Activated CD8-positive, alpha-beta memory T cell treated with anti-CD3 and anti-CD28 coated beads for 48 hours (primary cell): ENCODE results near the gene OIT3.
"Not testable (repeated sequence)": the region's sequence is repeated elsewhere in the genome, so short reads cannot be mapped to it uniquely, and the experiment has no call there.

Experiments used
- DNase-seq, 3 experiments: peaks; one replicate each; pipeline ENCODE4 v3.0.0-alpha.2; 2020; ENCODE audit warnings: low read depth in 2 of 3, low spot score in 2 of 3

Gene OIT3

DNA sequence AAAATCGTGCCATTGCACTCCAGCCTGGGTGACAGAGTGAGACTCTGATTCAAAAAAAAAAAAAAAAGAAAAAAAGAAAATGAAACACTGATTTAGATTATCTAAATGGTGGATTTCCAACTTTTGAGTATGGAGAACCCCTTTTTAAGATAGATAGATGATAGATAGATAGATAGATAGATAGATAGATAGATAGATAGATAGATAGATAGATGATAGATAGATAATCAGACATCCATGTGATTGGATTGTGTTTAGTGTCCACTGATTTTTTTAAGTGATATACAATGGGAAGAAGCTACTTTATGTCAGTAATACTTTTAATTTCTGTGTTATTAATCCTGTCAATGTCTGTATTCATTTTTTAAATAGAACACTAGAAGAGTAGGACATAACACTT is 6.0 kb downstream of the OIT3 start:
- DNase-seq, result no peak

DNA sequence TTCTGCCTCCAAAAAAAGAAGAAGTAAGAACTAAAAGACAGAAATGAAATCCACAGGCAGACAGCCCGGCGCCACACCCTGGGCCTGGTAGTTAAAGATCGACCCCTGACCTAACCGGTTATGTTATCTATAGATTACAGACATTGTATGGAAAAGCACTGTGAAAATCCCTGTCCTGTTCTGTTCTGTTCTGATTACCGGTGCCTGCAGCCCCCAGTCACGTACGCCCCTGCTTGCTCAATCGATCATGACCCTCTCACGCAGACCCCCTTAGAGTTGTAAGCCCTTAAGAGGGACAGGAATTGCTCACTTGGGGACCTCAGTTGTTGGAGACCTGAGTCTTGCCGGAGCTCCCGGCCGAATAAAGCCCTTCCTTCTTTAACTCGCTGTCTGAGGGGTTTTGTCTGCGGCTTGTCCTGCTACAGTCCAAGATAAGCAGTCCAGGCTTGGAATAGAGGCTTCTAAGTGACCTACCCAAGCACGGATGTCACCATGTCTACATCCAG is 10.5 kb downstream of the OIT3 start:
- DNase-seq, result not testable (repeated sequence)

DNA sequence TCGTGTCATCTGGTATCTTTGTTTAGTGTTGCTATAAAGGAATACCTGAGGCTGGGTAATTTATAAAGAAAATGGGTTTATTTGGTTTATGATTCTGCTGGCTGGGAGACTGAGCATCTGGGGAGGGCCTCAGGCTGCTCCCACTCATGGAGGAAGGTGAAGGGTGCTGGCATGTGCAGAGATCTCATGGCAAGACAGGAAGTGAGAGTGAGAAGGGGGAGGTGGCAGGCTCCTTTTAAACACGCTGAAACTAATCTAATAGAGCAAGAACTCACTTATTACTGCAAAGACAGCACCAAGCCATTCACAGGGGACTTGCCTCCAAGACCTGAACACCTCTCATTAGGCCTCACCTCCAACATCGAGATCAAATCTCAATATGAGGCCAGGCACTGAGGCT is 11.3 kb downstream of the OIT3 start:
- no peak for DNase-seq

DNA sequence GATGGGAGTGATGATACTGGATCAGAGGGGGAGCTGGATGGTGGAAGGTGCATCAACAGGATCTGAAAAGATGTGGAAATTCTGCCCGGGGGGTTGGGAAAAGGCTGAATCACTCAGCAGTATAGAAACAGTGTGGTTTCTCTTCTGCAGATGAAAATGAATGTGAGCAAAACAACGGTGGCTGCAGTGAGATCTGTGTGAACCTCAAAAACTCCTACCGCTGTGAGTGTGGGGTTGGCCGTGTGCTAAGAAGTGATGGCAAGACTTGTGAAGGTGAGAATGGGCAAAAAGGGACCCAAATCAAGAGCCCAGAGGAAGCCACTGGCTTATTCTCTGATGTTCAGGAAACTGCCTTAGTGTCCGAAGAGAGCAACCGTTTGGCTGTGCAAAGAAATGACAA is 12.9 kb downstream of the OIT3 start:
- no peak for DNase-seq

DNA sequence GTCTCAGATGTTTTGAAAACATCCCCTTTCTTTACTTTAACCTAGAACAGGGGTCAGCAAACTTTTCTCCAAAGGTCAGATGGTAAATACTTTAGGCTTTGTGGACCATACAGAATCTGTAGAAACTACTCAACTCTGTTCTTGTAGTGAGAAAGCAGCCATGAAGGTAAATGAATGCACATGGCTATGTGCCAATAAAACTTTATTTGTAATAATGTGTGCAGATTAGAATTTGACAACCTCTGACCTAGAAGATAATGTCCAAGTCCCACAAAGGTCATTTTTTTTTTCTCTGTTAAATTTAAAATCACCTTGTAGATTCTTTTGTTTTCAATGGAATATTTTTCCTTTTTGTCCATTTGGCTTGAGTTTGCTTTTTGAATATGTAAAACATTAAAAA is 17.2 kb downstream of the OIT3 start:
- DNase-seq, result no peak

DNA sequence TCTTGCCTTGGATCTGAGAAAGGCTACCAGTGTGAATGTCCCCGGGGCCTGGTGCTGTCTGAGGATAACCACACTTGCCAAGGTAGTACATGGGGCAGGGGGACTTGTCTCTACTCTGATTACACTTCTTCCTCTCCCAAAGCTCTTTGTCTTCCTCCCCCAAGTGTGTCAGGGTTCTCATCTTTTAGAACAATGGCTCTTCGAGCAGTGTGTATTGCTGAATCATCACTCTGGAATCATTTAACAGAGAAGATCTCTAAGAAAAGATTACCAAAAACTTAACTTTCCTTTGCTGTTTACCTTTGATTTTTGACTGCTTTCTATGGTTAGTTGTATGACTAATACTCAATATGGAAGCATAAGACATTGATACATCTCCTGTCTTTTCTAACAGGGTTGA is 18.2 kb downstream of the OIT3 start:
- no peak for DNase-seq

DNA sequence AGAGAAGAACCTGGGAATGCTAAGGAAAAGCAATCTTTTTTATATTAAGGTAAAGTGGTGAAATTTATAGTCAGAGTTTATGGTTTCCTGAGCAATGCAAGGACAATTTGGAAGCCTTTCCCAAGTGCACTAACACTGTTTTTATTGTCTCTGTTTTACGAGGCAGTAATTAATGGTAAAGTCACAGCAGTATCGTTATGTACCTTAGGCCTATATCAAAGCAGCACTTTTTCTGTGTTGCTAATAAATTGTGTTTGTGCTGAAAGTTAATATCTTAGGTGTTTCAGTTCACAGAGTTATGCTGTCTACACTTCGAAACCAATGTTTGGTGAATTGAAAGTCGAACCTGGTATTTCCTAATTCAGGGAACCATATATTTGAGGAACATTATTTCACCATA is 19.2 kb downstream of the OIT3 start:
- no peak for DNase-seq

DNA sequence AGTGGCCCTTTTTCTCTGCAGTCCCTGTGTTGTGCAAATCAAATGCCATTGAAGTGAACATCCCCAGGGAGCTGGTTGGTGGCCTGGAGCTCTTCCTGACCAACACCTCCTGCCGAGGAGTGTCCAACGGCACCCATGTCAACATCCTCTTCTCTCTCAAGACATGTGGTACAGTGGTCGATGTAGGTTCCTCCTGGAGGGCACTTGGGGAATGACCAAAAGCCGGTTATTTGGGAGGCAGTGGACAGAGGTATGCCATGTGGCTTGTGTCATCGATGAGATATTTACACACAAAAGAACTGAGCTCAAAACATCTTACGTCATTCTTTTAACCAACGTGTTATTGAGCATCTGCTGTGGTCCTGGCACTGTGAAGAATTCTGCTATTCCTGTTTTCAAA is 19.7 kb downstream of the OIT3 start:
- DNase-seq, result no peak

DNA sequence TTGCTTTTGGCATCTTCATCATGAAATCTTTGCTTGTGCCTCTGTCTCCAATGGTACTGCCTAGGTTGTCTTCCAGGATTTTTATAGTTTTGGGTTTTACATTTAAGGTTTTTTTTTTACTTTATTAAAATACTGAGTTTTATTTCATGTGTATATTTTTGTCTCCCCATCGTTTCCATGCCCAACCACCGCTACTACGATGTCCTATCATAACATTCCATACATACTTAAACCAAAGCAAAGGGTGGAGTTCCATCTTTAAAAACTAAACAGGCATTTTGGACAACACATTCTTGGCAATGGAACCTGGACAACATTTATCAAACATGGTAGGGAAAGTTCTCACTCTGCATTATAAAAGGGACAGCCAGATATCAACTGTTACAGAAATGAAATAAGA is 23.7 kb downstream of the OIT3 start:
- not testable (repeated sequence) for DNase-seq

DNA sequence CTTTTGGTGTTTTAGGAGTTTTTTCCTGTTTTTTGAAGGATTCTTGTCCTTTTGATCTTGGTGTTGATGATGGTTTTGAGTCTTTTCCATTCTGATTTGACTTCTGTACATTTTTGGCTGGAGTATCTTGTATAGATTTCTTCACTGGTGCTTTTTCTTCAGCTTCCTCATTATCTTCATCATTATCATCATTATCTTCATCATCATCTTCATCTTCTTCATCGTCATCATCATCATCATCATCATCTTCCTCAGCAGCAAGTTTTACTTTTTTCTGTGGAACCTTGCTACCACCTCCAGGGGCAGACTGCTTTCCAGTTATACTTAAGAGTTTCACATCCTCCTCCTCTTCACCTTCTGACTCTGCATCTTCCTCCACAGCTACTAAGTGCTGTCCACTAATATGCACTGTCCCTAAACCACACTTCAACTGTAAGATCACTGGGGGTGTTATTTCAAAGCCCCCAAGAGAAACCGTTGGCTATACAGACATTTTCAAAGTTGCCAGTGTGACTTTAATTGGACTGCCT is 24.3 kb downstream of the OIT3 start:
- not testable (repeated sequence) for DNase-seq

DNA sequence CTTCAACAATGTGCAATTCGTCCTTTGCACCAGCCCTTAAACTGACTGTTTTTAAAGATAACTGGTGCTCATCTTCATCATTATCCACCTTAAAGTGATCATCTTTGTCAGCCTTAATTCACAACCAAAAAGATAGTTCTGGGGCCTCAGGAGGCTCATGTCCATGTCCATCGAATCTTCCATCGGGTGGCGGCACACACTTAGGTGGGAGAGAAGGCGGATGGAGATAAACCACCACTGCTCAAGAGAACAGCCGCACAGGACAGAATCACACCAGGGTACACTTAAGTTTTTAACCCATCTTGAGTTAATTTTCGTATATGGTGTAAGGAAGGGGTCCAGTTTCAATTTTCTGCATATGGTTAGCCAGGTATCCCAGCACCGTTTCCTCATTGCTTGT is 24.8 kb downstream of the OIT3 start:
- no peak for DNase-seq

DNA sequence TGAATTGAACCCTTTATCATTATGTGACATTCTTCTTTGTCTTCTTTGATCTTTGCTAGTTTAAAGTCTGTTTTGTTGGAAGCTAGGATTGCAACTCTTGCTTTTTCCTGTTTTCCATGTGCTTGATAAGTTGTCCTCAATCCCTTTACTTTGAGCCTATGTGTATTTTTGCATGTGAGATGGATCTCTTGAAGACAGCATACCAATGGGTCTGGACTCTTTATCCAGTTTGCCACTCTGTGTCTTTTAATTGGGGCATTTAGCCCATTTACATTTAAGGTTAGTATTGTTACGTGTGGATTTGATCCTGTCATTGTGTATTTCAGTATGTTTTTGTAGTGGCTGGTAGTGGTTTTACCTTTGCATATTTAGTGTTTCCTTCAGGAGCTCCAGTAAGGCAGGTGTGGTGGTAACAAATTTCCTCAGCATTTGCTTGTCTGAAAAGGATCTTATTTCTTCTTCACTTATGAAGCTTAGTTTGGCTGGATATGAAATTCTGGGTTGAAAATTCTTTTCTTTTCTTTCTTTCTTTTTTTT is 27.7 kb downstream of the OIT3 start:
- DNase-seq, result not testable (repeated sequence)

DNA sequence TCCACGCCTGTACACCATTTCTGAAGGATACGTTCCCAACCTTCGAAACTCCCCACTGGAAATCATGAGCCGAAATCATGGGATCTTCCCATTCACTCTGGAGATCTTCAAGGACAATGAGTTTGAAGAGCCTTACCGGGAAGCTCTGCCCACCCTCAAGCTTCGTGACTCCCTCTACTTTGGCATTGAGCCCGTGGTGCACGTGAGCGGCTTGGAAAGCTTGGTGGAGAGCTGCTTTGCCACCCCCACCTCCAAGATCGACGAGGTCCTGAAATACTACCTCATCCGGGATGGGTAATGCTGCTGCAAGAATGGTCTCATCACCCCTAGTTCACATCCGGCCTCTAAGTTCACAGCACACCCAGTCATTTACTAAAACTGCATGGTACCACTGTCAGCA is 30.8 kb downstream of the OIT3 start:
- DNase-seq, result no peak

DNA sequence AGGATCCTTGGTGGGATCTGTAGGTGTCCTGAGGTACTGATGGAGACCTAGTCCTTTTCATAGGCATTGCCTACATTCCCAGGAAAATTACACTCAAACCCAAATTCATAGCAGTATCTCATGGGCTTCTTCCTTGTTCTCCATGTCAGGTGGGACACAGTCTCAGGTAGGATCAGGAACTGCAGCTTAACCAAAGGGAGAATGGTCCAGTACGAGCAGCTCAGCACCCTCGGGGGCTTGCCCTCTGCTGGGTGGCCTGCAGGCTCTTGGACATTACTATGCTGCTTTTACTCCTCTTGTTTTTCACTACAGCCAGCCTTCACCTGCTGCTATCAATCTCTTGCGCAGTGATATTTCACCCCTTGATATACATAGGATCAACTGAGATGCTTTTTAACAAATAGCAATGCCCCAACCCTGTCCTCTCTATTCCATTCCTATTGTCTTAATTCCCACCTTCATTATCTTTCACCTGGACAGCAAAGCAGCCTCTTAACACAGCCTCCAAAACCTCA is 32.5 kb downstream of the OIT3 start:
- no peak for DNase-seq

DNA sequence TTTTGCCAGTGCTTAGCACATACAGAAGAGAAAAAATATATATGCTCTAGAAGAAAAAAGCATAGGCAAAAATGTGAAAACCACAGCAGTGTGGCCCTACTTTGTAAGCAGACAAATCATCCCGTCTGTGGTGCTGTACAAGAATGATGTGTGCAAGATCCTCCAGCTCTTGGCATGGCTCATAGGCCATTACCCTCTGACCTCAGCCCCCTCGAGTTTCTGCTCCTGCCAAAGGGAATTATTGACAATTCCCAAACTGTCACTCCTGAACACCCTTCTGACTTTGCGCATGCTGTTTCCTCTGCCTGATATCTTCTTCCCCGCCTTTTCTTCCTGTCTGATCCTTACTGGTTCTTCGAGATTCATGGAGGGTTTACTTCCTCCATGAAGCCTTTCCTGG is 33.9 kb downstream of the OIT3 start:
- DNase-seq, result no peak

DNA sequence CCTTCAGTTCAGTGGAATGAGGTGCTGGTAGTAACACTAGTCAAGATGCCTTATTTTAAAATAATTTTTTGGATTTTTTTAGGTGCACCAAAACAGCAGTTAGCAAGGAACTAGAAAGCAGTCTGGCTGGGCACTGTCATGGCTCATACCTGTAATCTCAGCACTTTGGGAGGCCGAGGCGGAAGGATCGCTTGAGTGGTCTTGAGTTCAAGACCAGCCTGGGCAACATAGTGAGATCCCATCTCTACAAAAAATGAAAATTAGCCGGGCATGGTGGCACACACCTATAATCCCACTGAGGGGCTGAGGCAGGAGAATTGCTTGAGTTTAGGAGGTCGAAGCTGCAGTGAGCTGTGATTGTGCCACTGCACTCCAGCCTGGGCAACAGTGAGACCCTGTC is 35.3 kb downstream of the OIT3 start:
- no peak for DNase-seq

DNA sequence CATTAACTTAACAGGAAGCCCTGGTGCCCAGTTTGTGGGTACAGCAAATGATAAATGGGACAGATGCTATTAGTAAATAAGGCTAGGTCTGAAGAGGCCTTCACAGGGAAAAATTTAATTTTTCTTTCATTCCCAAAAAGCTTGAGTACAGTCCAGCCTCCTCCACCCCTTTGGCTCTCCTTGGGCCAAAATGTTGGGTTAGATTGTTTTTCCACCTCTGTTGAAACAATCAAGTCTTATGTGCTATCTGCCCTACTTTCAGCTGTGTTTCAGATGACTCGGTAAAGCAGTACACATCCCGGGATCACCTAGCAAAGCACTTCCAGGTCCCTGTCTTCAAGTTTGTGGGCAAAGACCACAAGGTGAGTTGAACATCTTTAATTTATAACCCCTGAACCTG is 36.7 kb downstream of the OIT3 start:
- DNase-seq, result no peak

DNA sequence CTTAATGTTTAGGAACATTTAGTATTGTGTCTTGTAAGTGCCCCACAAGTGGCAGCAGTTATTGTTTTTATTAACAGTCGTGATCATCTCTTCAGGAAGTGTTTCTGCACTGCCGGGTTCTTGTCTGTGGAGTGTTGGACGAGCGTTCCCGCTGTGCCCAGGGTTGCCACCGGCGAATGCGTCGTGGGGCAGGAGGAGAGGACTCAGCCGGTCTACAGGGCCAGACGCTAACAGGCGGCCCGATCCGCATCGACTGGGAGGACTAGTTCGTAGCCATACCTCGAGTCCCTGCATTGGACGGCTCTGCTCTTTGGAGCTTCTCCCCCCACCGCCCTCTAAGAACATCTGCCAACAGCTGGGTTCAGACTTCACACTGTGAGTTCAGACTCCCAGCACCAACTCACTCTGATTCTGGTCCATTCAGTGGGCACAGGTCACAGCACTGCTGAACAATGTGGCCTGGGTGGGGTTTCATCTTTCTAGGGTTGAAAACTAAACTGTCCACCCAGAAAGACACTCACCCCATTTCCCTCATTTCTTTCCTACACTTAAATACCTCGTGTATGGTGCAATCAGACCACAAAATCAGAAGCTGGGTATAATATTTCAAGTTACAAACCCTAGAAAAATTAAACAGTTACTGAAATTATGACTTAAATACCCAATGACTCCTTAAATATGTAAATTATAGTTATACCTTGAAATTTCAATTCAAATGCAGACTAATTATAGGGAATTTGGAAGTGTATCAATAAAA is 38.9 kb downstream of the OIT3 start:
- no peak for DNase-seq

DNA sequence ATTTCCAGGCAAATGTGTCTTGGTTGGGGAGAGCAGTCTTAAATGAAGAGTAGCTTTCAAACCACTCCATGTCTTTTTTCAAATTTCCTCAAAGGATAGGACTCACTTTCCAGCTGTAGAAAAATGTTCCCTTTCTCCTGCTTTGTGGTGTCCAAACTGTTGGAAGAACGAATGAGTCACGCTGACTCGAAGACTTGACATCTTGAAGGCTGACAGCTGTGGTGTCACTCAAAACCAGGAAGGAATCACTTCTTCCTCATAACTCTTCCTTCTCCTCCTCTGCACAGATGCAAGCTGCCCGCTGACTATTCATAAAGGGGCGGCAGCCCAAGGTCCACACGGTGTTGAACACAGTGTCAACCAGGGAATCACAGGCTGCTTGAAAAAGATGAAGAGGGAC is 41.8 kb downstream of the OIT3 start:
- no peak for DNase-seq

DNA sequence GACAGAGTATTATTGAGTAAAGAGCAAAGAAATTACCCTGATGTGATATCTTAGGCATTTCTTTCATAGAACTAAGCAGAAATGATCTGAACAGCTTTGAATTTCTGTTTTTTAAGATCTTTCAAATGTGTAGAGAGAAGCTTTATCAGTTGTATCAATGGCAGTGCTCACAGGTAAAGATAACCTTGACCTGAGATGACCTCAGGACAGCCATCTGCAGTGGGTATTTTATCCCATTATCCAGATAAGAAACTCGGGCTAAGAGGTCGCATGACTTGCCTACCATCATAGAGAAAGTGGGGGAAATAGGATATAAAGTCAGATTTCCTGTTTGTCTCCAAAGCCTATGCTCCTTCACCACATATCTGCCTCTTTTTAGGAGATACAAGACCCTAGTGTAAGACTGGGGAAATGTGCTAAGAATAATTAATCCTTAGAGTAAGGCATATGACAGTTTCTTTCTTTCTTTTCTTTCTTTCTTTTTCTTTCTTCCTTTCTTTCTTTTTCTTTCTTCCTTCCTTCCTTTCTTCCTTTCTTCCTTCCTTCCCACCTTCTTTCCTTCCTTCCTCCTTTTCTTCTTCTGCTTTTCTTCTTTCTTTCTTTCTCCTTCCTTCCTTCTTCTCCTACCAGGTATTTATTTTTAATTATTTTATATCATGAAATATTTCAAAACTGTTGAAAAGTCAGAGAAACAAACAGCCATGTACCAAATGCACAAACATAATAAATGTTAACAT is 50.1 kb downstream of the OIT3 start:
- no peak for DNase-seq

DNA sequence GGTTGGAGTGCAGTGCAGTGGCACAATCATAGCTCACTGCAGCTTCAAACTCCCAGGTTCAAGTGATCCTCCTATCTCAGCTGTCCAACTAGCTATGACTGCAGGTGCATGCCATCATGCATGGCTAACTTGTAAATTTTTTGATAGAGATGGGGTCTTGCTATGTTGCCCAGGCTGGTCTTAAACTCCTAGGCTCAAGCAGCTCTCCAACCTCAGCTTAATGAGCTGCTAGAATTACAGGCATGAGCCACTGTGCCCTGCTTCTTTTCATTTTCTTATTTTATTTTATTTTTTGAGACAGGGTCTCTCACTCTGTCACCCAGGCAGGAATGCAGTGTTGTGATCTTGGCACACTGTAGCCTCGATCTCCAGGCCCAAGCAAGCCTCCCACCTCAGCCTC is 53.4 kb downstream of the OIT3 start:
- no peak for DNase-seq

DNA sequence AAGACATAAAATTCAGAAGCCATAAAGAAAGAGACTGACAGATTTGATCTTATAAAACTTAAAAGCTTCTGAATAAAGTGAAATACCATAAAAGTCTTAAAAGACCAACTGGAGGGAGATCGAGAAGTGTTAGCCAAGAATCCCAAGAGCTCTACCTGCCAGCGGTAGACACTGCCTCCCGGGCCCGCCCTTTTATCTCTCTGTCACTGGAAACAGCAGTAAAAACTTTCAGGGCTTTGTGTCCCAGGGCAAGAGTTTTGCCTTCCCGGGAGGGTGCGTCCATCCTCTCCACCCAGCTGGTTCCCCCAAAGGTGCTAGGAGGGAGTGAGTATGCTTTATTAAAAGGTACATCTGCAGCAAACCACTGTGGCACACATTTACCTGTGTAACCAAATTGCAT is 55.2 kb downstream of the OIT3 start:
- no peak for DNase-seq
